A549 treated with GW870086 at 1 μM for 4 hours (cell line): Measurements from ENCODE around the gene MTHFS. TPM values are rescaled to one million over a fixed set of nuclear protein-coding genes. Genes with fewer than 3 reads are reported as not detected.

Experiments used
- total RNA-seq: library from RNA; stranded (reverse); fragments of 200-300 nt; extraction: Qiagen RNA extraction; gene quantifications from 5 replicates; pipeline ENCODE4 v1.2.3, GENCODE V29; 2022; ENCODE audit warnings: low read depth

Gene MTHFS
- 74.8 to 88.6 TPM (median 80.9 TPM) in 5 replicates for total RNA-seq

DNA sequence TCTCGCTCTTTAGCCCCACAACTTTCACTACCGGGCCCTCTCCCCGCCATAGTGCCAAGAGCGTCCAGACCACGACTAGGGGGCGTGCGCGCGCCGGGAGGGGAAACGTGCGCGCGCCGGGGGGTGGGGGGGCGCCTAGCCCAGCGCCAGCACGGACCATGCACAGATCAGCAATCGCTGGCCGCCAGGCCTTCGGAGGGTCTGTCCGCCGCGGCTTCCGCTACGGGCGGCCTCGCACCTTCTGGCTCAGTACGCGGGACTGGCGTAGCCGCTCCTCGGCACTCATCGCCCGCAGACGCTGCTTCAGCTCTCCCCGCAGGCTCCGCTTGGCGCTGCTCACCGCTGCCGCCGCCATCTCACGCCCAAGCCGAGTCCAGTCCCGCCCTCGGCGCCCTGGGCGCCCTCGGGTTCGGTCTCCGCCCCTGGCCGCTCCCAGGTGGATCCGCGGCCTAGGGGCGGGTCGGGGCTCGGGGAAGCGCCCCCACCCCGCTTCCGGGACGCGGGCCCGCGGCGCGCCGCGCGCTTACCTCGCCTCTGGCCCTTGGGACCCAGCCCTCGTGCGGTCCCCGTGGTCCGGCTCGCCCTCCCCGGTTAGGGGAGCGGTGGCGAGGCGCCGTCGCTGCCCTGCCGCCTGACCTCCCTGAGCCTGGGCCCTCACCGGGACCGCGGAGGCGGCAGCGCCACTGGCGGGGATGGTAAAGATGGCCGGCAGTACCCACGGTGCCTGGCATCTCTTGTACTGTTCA is at the start of gene MTHFS:
MTHFS (minus strand) TSS at position 381 of the 746 bp plus-strand sequence; CDS start at position 355, 26 bp downstream.

Other genes with a start within 250 kb of the MTHFS start
- 10.2 to 13.6 TPM (median 10.8 TPM) in 5 replicates for gene BCL2A1, start 74.2 kb upstream of the MTHFS start, total RNA-seq
- 93.2 to 116 TPM (median 102 TPM) in 5 replicates for gene ZFAND6, start 162.7 kb upstream of the MTHFS start, total RNA-seq